Measurements from ENCODE around the gene GRAP.
A peak's percentile ranks its signal among the peaks of the same experiment; 100 is the strongest.

GRAP gene

GRCh38 chr17:18991531-18992315, 55.0 kb downstream of the GRAP start:
- no peak overlapping the region for H3K4me3 ChIP-seq (ENCODE audit: low read depth, low read length)
- DNase-seq (ENCODE audit: low read depth): no peak
- TF ChIP-seq CTCF (IDR thresholded peaks at IDR 0.05; ENCODE audit: control insufficient read depth, extremely low read depth, insufficient read depth): no peak

- H3K4me3 ChIP-seq (ENCODE audit: low read depth, low read length): no peak overlapping the region
- DNase-seq (ENCODE audit: low read depth): no peak
- TF ChIP-seq CTCF (IDR thresholded peaks at IDR 0.05; ENCODE audit: control insufficient read depth, extremely low read depth, insufficient read depth): no peak
Measured at GRCh38 chr17:18990331-18990730, 56.4 kb downstream of the GRAP start.

GRCh38 chr17:18988546-18989173, 58.1 kb downstream of the GRAP start:
- no peak for TF ChIP-seq CTCF (IDR thresholded peaks at IDR 0.05; ENCODE audit: control insufficient read depth, extremely low read depth, insufficient read depth)
- DNase-seq (ENCODE audit: low read depth): no peak
- H3K4me3 ChIP-seq (ENCODE audit: low read depth, low read length): no peak overlapping the region

- peak; percentile 63 for DNase-seq (ENCODE audit: low read depth)
- TF ChIP-seq CTCF (IDR thresholded peaks at IDR 0.05; ENCODE audit: control insufficient read depth, extremely low read depth, insufficient read depth): no peak
- no peak overlapping the region for H3K4me3 ChIP-seq (ENCODE audit: low read depth, low read length)
Measured at GRCh38 chr17:18987862-18988545, 58.8 kb downstream of the GRAP start.

- no peak overlapping the region for H3K4me3 ChIP-seq (ENCODE audit: low read depth, low read length)
- DNase-seq (ENCODE audit: low read depth): no peak
- no peak for TF ChIP-seq CTCF (IDR thresholded peaks at IDR 0.05; ENCODE audit: control insufficient read depth, extremely low read depth, insufficient read depth)
Measured at GRCh38 chr17:18987230-18987610, 59.5 kb downstream of the GRAP start.

GRCh38 chr17:18986541-18987229, 60.1 kb downstream of the GRAP start:
- no peak for DNase-seq (ENCODE audit: low read depth)
- no peak for TF ChIP-seq CTCF (IDR thresholded peaks at IDR 0.05; ENCODE audit: control insufficient read depth, extremely low read depth, insufficient read depth)
- H3K4me3 ChIP-seq (ENCODE audit: low read depth, low read length): no peak overlapping the region
